UCSD-AML1 (cell line): ENCODE data around the gene MYH9.

ENCODE experiments used
- DNase-seq: peaks from one replicate; lab custom pipeline; 2025; ENCODE audit not compliant: unreplicated experiment; lab: John Stamatoyannopoulos, UW

Gene MYH9

GRCh38 chr22:36351921-36352802, 35.6 kb downstream of the MYH9 start:
- DNase-seq: no peak

- DNase-seq: no peak
These were observed 36.8 kb downstream of the MYH9 start for GRCh38 chr22:36350751-36351594.

GRCh38 chr22:36349726-36350125, 38.0 kb downstream of the MYH9 start:
- no peak for DNase-seq

- no peak for DNase-seq
These were observed 39.0 kb downstream of the MYH9 start for GRCh38 chr22:36348760-36349159.

DNA sequence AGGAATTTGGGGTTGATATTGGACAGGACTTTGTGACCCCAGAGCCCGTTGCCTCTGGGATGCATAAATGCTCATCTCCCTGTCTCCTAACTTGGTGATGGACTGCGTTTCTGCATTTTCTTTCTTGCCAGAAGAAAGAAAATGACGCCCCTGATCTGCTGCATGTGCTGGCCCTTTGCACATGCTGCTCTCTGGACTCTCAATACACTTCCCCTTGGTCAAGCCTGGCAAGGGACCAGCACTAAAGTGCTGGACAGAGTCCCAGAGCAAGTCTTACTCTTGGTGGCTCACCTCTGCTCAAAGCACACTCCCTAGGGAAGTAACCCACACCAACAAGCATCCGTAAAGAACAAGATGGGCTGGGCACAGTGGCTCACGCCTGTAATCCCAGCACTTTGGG, 40.7 kb downstream of the MYH9 start:
- no peak for DNase-seq

DNA sequence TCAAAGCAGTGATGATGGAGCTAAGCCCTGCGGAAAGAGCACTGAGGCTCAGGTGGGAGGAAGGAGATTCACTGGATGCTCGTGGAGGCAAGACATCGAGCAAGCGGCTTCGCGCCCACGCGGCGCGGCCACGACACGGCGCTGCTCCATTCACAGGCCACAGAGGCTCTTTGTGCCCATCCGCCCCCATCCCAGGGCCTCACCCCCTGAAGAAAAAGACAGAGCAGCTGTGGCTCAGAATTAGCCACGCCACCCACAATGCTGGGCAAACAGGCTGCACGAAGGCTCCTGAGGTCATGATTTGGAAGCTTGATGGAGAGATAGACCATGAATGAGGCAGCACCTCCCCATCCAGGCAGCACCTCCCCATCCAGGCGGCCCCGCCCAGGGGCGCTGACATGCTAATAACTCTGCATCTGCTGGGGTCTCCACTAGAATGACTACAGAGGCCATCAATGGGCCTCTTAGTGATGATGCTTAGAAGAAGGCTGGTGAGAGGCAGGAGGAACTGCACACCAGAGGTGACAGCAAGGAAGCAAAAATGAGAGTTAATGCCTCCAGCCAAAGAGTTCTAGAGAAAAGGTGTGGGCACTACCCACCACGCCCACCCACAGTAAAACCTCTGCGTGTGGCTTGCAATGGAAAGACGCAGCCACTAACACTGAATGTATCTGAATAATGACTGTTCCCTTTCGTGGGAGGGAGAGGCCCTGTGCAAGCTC, 43.5 kb downstream of the MYH9 start:
- no peak for DNase-seq

DNA sequence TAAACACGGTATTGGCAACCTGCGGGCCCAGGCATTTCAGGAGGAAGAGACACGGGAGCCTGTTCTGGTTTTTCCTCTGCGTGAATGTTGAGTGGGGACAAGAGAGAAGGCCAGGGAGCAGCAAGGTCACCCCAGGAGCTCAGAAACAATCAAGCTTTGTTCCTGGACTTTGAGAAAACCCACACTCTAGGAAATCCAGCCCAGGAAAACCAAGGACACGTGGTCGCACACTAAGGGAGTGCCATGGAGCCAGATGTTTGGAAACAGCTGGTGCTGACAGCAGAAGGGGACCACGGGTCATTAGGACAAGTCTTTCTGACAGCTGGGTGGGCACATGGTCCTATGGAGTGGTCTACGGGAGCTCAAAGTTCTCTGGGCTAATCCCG, 44.1 kb downstream of the MYH9 start:
- DNase-seq: no peak

DNA sequence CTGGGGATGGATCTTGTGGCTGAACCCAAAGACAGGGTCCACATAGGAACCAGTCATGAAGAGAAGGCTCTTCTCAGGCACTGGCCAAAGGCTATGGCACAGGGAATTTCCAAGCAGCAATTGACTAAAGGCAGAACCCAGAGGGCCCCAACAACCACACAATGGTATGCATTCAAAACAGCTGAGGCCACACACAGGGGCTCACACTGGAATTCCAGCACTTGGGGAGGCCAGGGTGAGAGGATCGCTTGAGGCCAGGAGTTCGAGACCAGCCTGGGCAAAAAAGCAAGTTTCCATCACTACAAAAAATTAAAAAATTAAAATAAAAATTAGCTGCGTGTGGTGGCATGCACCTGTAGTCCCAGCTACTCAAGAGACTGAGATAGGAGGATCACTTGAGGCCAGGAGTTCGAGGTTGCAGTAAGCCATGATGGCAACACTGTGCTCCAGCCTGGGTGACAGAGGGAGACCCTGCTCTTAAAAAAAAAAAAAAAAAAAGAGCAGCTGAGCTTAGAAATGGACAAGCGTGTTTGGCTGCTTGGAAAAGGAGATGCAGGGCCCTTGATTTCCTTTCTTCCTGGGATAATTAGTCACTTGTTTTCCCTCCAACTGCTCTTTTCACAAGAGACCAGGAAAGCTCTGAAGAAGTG, 44.6 kb downstream of the MYH9 start:
- no peak for DNase-seq

DNA sequence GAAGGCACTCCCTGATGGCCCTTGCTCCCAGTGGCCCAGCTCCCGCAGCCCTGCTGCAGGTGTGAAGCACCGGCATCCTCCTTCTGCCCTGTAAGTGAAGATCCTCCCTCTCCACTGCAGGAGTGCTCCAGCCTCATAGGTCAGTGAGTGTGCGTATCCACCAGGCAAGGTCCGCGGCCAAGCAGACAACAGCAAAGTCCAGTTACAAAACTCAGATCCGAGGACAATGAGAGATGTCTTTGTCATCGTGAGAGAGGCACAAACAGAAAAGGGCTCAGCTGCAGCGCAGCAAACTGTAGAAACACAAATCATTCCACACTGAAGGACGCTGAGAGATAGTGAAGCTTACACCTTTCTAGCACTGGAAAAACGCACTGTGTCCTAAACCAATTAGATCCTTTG, 46.1 kb downstream of the MYH9 start:
- no peak for DNase-seq

DNA sequence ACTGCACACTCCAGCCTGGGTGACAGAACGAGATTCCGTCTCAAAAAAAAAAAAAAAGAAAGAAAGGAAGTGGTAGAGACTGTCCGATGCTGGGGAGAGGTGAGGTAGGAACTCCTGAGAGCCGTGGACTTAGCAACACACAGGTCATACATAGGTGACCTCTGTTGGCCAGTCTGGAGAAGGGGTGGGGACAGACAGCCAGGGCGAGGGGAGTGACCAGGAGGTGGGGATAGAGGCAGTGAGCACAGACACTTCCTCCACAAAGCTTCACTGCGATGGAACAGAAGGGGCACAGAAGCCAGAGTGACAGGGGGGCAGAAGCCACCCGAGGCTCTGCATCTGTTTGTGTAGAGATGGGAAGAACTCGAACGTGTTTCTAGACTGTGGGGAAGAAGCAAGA, 47.1 kb downstream of the MYH9 start:
- DNase-seq: no peak

DNA sequence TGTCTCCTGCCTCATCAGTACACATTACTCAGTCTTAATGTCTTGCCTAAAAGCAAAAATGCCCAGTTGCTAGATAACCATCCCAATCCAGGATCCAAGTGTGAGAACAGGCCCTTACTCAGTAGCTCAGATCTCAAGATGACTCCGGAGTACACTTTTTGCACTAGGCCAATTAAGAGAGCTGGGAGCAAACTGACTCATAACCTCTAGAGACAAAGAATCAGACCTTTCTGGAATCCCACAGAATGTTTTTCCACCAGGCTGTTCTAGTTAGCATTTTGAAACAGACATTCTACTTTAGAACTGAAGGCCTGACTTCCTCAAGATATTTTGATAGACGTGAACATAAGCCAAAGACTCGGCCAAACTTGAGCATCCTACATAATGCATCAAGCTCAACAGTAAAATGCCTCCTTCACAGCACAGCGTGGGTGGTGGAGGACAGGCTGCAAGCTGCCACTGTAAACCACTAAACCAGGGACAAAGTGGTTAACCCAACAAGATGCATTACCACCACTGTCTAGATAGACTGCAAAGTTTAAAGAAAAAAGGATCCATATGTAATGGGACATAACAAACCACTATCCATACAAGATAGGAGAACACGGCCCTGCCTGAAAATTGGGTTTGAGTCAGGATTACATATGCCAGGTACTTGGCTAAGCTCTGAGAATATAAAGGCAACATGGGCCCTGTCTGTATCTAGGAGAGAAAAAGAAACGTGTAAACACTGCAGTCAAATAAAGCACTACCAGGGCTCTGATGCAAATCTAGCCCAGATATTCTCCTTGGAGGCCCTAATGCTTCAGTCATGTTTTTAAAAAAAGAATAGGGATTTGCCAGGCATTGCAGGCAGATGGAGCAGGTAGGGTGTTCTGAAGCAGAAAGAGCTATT, 48.3 kb downstream of the MYH9 start:
- no peak for DNase-seq

DNA sequence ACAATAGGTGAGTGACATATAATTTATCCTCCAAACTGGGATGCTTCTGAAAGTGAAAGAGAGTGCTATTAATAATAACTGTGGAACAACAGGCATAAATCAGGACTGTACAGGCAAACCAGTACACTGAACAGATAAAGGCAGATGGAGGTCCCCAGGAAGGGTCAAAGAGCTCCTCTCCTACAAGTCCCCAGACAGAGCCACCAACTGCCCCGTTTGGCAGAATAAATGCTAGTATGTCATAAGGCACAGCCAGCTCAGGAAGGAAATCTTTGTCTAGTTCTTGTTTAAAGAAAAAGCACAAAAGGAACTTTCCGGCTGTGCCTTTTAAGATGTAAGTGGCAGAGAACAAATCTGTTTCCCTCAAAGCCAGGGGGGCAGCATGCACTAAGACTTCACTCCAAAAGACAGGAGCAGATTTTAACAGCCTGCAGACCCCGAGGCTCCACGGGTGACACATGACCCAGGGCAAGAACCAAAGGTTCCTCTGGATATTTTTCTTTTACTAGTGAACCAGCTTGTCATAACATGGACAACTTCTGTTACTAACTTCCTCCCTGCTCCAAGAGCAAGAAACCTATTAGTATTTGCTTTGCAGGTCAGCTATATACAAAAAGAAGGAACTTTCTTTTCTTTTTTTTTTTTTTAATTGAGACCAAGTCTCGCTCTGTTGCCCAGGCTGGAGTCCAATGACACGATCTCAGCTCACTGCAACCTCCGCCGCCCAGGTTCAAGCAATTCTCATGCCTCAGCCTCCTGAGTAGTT, 50.2 kb downstream of the MYH9 start:
- no peak for DNase-seq

GRCh38 chr22:36336246-36337182, 51.3 kb downstream of the MYH9 start:
- no peak for DNase-seq

- no peak for DNase-seq
These were observed 52.1 kb downstream of the MYH9 start for GRCh38 chr22:36335621-36336020.

GRCh38 chr22:36334821-36335603, 52.8 kb downstream of the MYH9 start:
- peak; percentile 45 for DNase-seq

DNA sequence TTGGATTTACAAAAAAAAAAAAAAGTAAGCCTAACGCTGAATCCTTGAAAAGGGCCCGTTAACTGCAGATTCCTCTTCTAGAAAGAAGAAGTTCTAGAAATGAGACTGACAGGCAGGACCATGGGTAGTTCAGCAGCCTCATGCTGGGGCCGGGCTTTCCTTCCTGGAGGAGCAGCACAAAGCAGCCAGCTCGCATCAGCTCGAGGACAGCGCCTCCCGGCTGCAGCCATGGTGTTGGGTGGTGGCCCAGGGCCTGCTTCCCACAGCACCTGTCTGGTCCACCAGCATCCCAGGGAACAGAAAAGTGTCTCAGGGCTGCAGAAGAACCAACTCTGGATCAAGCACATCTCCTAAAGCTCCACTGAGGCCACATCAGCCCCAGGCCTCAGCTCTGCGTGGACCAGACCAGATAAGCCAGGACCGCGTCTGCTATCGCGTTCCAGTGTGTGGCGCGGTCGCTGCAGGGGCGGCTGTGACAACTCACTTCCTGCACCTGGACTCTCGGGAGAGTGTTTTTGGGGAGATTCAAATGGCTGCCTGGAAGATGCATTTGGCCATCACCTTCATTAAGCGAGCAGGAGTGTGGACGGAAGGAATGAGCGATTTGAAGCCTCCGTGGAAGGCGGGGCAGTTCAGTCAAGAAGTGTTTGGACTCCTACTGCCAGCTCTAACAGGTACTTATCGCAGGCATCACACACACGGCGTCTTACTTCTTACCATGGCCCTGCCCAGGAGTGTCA, 53.5 kb downstream of the MYH9 start:
- peak; percentile 73 for DNase-seq

DNA sequence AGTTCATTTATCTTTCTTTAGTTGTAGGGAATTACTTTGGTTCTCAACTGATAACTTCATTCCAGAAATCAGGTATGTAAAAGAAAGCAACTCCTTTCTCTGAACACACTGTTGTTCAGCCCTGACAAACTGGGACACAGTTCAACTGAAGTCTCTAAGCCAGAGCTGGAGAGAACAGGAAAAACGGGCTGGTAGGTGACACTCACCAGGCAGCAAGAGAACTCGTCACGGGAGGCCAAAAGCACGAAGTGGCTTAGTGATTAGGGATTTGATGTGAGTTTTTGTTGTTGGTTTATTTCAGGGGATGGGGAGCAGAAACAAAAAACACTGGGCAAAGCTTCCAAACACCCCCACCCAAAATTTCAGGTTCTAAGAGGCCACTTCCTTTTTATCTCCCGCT, 54.1 kb downstream of the MYH9 start:
- no peak for DNase-seq
